Karpas-422 (cell line): ENCODE data around the gene ZNF487. TPM values are rescaled to one million over a fixed set of nuclear protein-coding genes. Genes with fewer than 3 reads are reported as not detected.
A peak's percentile ranks its signal among the peaks of the same experiment; 100 is the strongest.

Source experiments
- DNase-seq: peaks from one replicate; pipeline ENCODE4 v3.0.0-alpha.2; 2015
- H2AFZ ChIP-seq: fragments of 200-600 bp; sonication (generic); 2 replicates; pipeline ENCODE4 v1.6.1; 2014; ENCODE audit warnings: antibody characterized with exemption, low read length, mixed read lengths
- H3K27ac ChIP-seq: fragments of 200-600 bp; sonication (generic); 2 replicates; pipeline ENCODE4 v1.5.1; 2014; ENCODE audit warnings: mild to moderate bottlenecking, low read length, moderate library complexity
- H3K27me3 ChIP-seq: fragments of 200-600 bp; sonication (generic); 2 replicates; pipeline ENCODE4 v1.6.1; 2014; ENCODE audit warnings: low read length, mixed read lengths
- H3K36me3 ChIP-seq: fragments of 200-600 bp; sonication (generic); 2 replicates; pipeline ENCODE4 v1.6.1; 2014; ENCODE audit warnings: low read length, mixed read lengths; ENCODE audit not compliant: insufficient read depth
- H3K4me1 ChIP-seq: fragments of 200-600 bp; sonication (generic); 2 replicates; pipeline ENCODE4 v1.6.1; 2014; ENCODE audit warnings: mild to moderate bottlenecking, low read length, mixed read lengths
- H3K4me2 ChIP-seq: fragments of 200-600 bp; sonication (generic); 2 replicates; pipeline ENCODE4 v1.6.1; 2014; ENCODE audit warnings: low read length, low read depth, mild to moderate bottlenecking; ENCODE audit not compliant: poor library complexity, severe bottlenecking
- H3K4me3 ChIP-seq: fragments of 200-600 bp; sonication (generic); 2 replicates; pipeline ENCODE4 v1.5.1; 2014; ENCODE audit warnings: mild to moderate bottlenecking, antibody characterized with exemption, low read length, mixed read lengths
- H3K79me2 ChIP-seq: fragments of 200-600 bp; sonication (generic); 2 replicates; pipeline ENCODE4 v1.6.1; 2014; ENCODE audit warnings: mild to moderate bottlenecking, low read length, mixed read lengths
- H3K9ac ChIP-seq: fragments of 200-600 bp; sonication (generic); 2 replicates; pipeline ENCODE4 v1.6.0; 2014; ENCODE audit warnings: low read length
- H3K9me2 ChIP-seq: fragments of 200-600 bp; sonication (generic), shearing (Covaris generic); replicated peaks from 2 replicates; pipeline ENCODE4 v1.6.0; 2014; ENCODE audit warnings: mild to moderate bottlenecking, low read length, moderate library complexity; ENCODE audit not compliant: insufficient read depth
- H3K9me3 ChIP-seq: fragments of 300-700, 200-600 bp; sonication (generic); 2 replicates; pipeline ENCODE4 v1.6.1; 2014; ENCODE audit warnings: low read length, mixed read lengths
- H4K20me1 ChIP-seq: fragments of 200-600 bp; sonication (generic); 2 replicates; pipeline ENCODE4 v1.6.1; 2014; ENCODE audit warnings: mild to moderate bottlenecking, antibody characterized with exemption, low read length, low read depth; ENCODE audit not compliant: insufficient read depth
- total RNA-seq: library from RNA; depleted of rRNA; stranded (reverse); fragments of >200 nt; shearing (Covaris generic); gene quantifications from 2 replicates; pipeline ENCODE4 v1.2.3, GENCODE V29; 2014; ENCODE audit warnings: low replicate concordance

The ZNF487 gene
- total RNA-seq, 1 experiment from 2014 or later: 11.5 TPM

DNA sequence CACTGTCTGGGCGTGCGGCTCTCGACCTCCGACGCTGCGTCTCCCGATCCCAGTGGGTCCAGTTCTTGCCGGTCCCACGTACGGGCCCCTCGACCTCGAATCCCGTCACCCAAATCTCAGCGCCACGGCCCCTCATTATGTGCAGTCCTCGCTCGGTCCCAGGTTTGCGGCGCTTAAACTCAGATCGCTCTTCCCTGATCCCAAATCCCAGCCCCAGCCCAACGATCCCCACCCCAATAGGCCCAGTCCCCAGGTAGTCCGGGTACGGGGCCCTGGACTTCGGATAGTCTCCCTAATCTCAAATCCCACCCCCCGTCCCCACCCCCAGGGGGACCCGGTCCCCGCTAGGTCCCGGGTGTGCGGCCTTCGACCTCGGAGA lies 28.6 kb upstream of the ZNF487 start:
- H3K9me3 ChIP-seq: no peaks in the 10 kb centered on the region
- H3K4me3 ChIP-seq: peak overlapping the region; percentile 98
- DNase-seq: no peak
- H3K27me3 ChIP-seq: no peaks in the 10 kb centered on the region
- H4K20me1 ChIP-seq: peaks cover 28% of the 10 kb centered on the region
- peak overlapping the region; percentile 92 for H3K4me2 ChIP-seq
- peak overlapping the region; percentile 89 for H3K27ac ChIP-seq
- H3K9me2 ChIP-seq: no peaks in the 10 kb centered on the region
- H3K9ac ChIP-seq: peak overlapping the region; percentile 95
- H2AFZ ChIP-seq: no peak overlapping the region
- peaks cover 12% of the 10 kb centered on the region; the same call in 1 of the 2 replicates for H3K36me3 ChIP-seq
- peaks cover 59% of the 10 kb centered on the region for H3K79me2 ChIP-seq
- H3K4me1 ChIP-seq: peaks cover 42% of the 10 kb centered on the region

DNA sequence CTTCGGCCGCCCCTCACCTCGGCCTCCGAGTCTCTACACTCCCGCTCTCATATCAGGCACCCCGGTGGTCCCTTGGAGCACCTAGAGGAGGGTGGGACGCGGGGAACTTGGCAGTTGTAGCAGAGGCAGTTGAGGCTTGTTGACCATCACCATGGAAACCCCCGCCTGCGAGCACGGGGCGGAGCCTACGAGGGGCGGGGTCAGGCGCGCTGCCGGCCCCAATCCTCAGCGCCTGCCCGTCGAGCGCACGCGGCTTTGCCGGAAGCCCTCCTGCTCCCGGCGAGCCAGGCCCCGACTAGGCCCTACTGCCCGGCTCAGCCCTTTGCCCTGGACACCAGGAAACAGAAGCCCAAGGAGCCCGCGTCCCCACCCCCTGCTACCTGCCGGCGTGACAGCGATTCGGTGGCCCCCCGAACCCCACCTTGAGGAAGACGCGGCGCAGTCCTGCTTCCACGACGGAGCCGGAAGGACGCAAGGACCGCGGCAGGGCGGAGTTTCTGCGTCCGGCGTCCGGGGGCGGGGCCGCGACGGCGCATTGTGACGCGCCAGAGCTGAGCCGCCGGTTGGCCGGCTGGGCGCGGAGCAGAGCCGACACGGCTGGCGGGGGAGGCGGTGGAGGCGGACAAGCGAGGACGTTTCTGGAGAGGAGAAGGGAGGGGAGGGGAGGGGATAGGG lies 28.1 kb upstream of the ZNF487 start, which contains the start of gene HNRNPF:
HNRNPF (minus strand) TSS at position 477 of the 675 bp plus-strand sequence. CDS start 21,302 bp downstream, outside the sequence.
- Histone ChIP-seq H3K4me1 (peaks cover 37% of the 10 kb centered on the region), H3K36me3 (peaks cover 12% of the 10 kb centered on the region; the same call in 1 of the 2 replicates), H3K9ac (peak within 1 kb of the TSS; percentile 95), H3K9me3 (no peaks in the 10 kb centered on the region), H3K79me2 (peaks cover 54% of the 10 kb centered on the region), H3K27me3 (no peaks in the 10 kb centered on the region), H3K4me2 (peak within 1 kb of the TSS; percentile 92), H3K27ac (peak within 1 kb of the TSS; percentile 89), H4K20me1 (peaks cover 23% of the 10 kb centered on the region), H2AFZ (no peak within 1 kb of the TSS; the same call in 1 of the 2 replicates), H3K4me3 (peak within 1 kb of the TSS; percentile 98), H3K9me2 (no peaks in the 10 kb centered on the region)
- DNase-seq: peak; percentile 98

DNA sequence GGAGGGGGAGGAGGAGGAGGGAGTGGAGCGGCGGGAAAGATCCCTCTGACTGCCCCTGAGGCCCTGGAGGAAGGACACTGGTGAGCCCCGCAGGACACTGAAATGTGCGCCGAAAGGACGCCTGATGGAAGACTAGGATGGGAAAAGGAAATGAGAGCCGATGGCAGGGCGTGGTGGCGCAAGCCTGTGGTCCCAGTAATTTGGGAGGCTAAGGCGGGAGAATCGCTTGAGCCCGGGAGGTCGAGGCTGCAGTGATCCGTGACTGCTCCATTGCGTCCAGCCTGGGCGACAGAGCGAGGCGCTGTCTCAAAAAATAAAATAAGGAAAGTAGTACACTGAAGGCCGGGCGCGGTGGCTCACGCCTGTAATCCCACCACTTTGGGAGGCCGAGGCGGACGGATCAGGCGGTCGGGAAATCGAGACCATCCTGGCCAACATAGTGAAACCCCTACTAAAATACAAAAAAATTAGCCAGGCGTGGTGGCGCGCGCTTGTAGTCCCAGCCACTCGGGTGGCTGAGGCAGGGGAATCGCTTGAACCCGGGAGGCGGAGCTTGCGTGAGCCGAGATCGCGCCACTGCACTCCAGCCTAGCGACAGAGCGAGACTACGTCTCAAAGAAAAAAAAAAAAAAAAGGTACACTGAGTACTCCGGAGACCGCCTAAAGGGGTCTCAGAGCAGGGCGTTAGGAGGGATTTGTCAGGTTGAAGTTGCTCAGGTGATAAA lies 27.4 kb upstream of the ZNF487 start:
- no peaks in the 10 kb centered on the region for H3K27me3 ChIP-seq
- no peaks in the 10 kb centered on the region for H3K9me2 ChIP-seq
- H3K79me2 ChIP-seq: peaks cover 47% of the 10 kb centered on the region
- peaks cover 30% of the 10 kb centered on the region for H3K4me1 ChIP-seq
- H3K9me3 ChIP-seq: no peaks in the 10 kb centered on the region
- H3K36me3 ChIP-seq: peaks cover 7% of the 10 kb centered on the region; the same call in 1 of the 2 replicates
- peak overlapping the region; percentile 92 for H3K4me2 ChIP-seq
- peak overlapping the region; percentile 98 for H3K4me3 ChIP-seq
- peaks cover 16% of the 10 kb centered on the region for H4K20me1 ChIP-seq
- no peak overlapping the region for H2AFZ ChIP-seq
- peak overlapping the region; percentile 66; the same call in 1 of the 2 replicates for H3K27ac ChIP-seq
- peak; percentile 72 for DNase-seq
- H3K9ac ChIP-seq: peak overlapping the region; percentile 95

DNA sequence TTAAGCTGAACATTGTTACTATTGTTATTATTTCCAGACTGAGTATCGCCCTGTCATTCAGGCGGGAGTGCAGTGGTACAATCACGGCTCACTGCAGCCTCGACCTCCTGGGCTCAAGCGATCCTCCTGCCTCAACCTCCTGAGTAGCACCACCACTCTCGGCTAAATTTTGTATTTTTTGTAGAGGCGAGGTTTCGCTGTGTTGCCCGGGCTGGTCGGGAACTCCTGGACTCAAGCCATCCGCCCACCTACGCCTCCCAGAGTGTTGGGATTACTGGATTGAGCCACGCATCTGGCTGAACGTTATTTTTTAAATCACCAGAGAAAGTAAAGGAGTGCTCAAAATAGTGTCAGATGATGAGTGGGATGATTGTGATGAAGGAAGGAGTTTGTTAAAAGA lies 26.6 kb upstream of the ZNF487 start:
- DNase-seq: no peak
- peaks cover 22% of the 10 kb centered on the region for H3K4me1 ChIP-seq
- no peak overlapping the region for H2AFZ ChIP-seq
- peak overlapping the region; percentile 95 for H3K9ac ChIP-seq
- peaks cover 11% of the 10 kb centered on the region for H4K20me1 ChIP-seq
- peak overlapping the region; percentile 92 for H3K4me2 ChIP-seq
- peak overlapping the region; percentile 98; the same call in 1 of the 2 replicates for H3K4me3 ChIP-seq
- no peaks in the 10 kb centered on the region for H3K27me3 ChIP-seq
- H3K36me3 ChIP-seq: 0 out of 2 replicates have a peak, but pooled peaks cover 3% of the 10 kb centered on the region
- H3K9me2 ChIP-seq: no peaks in the 10 kb centered on the region
- peaks cover 39% of the 10 kb centered on the region for H3K79me2 ChIP-seq
- peak overlapping the region; percentile 66; the same call in 1 of the 2 replicates for H3K27ac ChIP-seq
- H3K9me3 ChIP-seq: no peaks in the 10 kb centered on the region

DNA sequence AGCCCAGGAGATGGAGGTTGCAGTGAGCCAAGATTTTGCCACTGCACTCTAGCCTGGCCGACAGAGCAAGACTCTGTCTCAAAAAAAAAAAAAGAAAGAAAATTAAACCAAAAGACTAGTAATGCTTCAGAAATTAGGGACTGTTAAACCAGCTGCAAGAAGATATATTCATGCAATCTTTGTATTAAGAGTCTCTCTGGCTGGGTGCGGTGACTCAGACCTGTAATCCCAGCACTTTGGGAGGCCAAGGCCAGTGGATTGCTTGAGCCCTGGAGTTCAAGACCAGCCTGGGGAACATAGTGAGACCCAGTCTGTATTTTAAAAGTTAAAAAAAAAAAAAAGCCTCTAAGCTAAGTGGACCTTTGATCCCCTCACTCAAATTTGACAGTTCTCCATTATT lies 25.4 kb upstream of the ZNF487 start:
- Histone ChIP-seq H3K27me3 (no peaks in the 10 kb centered on the region), H3K4me3 (no peak overlapping the region), H3K36me3 (no peaks in the 10 kb centered on the region), H3K4me2 (no peak overlapping the region), H2AFZ (no peak overlapping the region), H3K4me1 (peaks cover 11% of the 10 kb centered on the region), H3K9me2 (no peaks in the 10 kb centered on the region), H3K79me2 (peaks cover 27% of the 10 kb centered on the region), H4K20me1 (peaks cover 2% of the 10 kb centered on the region; the same call in 1 of the 2 replicates), H3K9me3 (no peaks in the 10 kb centered on the region), H3K9ac (no peak overlapping the region), H3K27ac (no peak overlapping the region)
- DNase-seq: no peak

DNA sequence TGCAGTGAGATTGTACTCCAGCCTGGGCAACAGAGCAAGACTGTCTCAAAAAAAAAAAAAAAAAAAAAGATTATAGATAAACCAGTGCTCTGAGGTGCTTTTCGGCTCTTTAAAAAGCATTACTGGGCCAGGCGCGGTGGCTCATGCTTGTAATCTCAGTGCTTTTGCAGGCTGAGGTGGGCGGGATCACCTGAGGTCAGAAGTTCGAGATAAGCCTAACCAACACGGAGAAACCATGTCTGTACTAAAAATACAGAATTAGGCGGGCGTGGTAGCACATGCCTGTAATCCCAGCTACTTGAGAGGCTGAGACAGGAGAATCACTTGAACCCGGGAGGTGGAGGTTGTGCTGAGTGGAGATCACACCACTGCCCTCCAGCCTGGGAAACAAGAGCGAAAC lies 21.4 kb upstream of the ZNF487 start:
- Histone ChIP-seq H3K9me3 (no peaks in the 10 kb centered on the region), H3K9me2 (no peaks in the 10 kb centered on the region), H3K4me3 (no peak overlapping the region), H3K27me3 (no peaks in the 10 kb centered on the region), H2AFZ (no peak overlapping the region), H3K79me2 (no peaks in the 10 kb centered on the region), H3K36me3 (no peaks in the 10 kb centered on the region), H3K4me1 (peaks cover 20% of the 10 kb centered on the region), H3K9ac (no peak overlapping the region), H4K20me1 (no peaks in the 10 kb centered on the region), H3K4me2 (no peak overlapping the region), H3K27ac (no peak overlapping the region)
- peak; percentile 29 for DNase-seq

DNA sequence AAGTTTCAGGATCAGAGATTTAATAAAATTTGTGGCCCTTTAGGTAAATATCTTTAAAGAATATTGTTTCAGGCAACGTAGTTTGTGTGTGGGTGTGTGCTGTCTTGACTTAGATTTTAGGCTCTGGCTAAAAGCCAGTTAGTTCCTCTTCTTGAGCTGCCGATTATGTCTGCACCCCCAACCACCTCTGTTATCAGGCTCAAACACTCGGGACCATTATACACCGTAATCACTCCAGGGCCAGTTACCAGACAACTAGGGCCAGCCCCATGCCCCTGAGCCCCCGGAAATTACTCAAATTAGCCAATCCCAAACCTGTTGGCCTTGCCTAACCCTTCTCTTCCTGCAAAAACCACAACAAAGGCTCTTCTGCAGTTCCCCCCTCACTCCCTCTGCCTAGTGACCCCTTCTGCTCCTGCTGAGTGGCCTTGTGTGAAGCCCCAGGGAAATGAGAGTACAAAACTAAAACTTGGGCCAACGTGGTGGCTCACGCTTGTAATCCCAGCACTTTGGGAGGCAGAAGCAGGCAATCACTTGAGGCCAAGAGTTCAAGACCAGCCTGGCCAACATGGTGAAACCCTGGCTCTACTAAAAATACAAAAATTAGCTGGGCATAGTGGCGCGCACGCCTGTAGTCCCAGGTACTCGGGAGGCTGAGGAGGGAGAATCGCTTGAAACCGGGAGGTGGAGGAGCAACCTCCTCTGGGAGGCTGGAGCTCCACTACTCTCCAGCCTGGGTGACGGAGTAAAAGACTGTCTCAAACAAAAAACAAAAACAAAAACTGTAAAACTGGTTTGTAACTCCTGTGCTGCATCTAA lies 18.8 kb upstream of the ZNF487 start:
- Histone ChIP-seq H3K9ac (peak overlapping the region; percentile 12; the same call in 1 of the 2 replicates), H3K4me1 (peaks cover 33% of the 10 kb centered on the region)

More for the DNA sequence above, 18.8 kb upstream of the ZNF487 start:
- no peaks in the 10 kb centered on the region for H4K20me1 ChIP-seq
- H2AFZ ChIP-seq: peak overlapping the region; percentile 66
- H3K27ac ChIP-seq: peak overlapping the region; percentile 53
- H3K36me3 ChIP-seq: no peaks in the 10 kb centered on the region
- no peaks in the 10 kb centered on the region for H3K9me3 ChIP-seq
- peak overlapping the region; percentile 55 for H3K4me2 ChIP-seq
- no peak overlapping the region for H3K4me3 ChIP-seq
- no peaks in the 10 kb centered on the region for H3K9me2 ChIP-seq
- H3K79me2 ChIP-seq: no peaks in the 10 kb centered on the region
- no peaks in the 10 kb centered on the region for H3K27me3 ChIP-seq
- peak; percentile 80 for DNase-seq
